Stimulated activated naive CD8-positive, alpha-beta T cell treated with anti-CD3 and anti-CD28 coated beads, Interleukin-15, Interleukin-2, amounts not matched to agents 100 U/mL and 50 U/mL, for 24 hours (primary cell): Measurements from ENCODE around the gene SEC24B.

Experiments
- ATAC-seq: fragments of 150-1000 bp; cut with Tn5 transposase; one replicate; pipeline ENCODE4 v1.10.0; 2021
- DNase-seq: peaks from one replicate; pipeline ENCODE4 v3.0.0; 2021

The SEC24B gene

GRCh38 chr4:109433205-109434006 is at the start of gene SEC24B:
SEC24B (plus strand) TSS chr4:109433815; CDS start chr4:109433870, 55 bp downstream.
- peak; percentile 89 for DNase-seq
- ATAC-seq, result peak; percentile 94

GRCh38 chr4:109383823-109384222 is 49.8 kb upstream of the SEC24B start:
- DNase-seq (no peak), ATAC-seq (no peak)

- DNase-seq, result no peak
- no peak for ATAC-seq
These were observed 48.4 kb upstream of the SEC24B start for GRCh38 chr4:109385260-109385659.

GRCh38 chr4:109389369-109390114 is 44.1 kb upstream of the SEC24B start:
- DNase-seq, result no peak
- ATAC-seq, result no peak

GRCh38 chr4:109390115-109390768 is 43.4 kb upstream of the SEC24B start:
- DNase-seq, result no peak
- ATAC-seq, result no peak

- DNase-seq, result no peak
- no peak for ATAC-seq
These were observed 37.9 kb upstream of the SEC24B start for GRCh38 chr4:109395694-109396093.

- DNase-seq, result no peak
- no peak for ATAC-seq
These were observed 34.7 kb upstream of the SEC24B start for GRCh38 chr4:109398928-109399327.

GRCh38 chr4:109406337-109406931 is 27.2 kb upstream of the SEC24B start:
- ATAC-seq (no peak), DNase-seq (peak; percentile 33)

- ATAC-seq (no peak), DNase-seq (no peak)
These were observed 26.4 kb upstream of the SEC24B start for GRCh38 chr4:109407027-109407737.

- no peak for DNase-seq
- ATAC-seq, result no peak
These were observed 24.9 kb upstream of the SEC24B start for GRCh38 chr4:109408711-109409110.

- DNase-seq (no peak), ATAC-seq (no peak)
These were observed 23.4 kb upstream of the SEC24B start for GRCh38 chr4:109410226-109410625.

GRCh38 chr4:109410776-109411175 is 22.8 kb upstream of the SEC24B start:
- ATAC-seq (no peak), DNase-seq (no peak)

GRCh38 chr4:109411964-109412363 is 21.7 kb upstream of the SEC24B start:
- DNase-seq (no peak), ATAC-seq (peak; percentile 14)

- DNase-seq (no peak), ATAC-seq (no peak)
These were observed 20.8 kb upstream of the SEC24B start for GRCh38 chr4:109412776-109413175.

- DNase-seq (no peak), ATAC-seq (no peak)
These were observed 18.7 kb upstream of the SEC24B start for GRCh38 chr4:109414938-109415337.

GRCh38 chr4:109418588-109418987 is 15.0 kb upstream of the SEC24B start:
- DNase-seq (no peak), ATAC-seq (no peak)

GRCh38 chr4:109419679-109420078 is 13.9 kb upstream of the SEC24B start:
- DNase-seq, result no peak
- no peak for ATAC-seq

GRCh38 chr4:109424093-109424841 is 9.3 kb upstream of the SEC24B start:
- ATAC-seq (peak; percentile 12), DNase-seq (no peak)

GRCh38 chr4:109425405-109425804 is 8.2 kb upstream of the SEC24B start:
- no peak for DNase-seq
- ATAC-seq, result no peak

GRCh38 chr4:109429545-109429944 is 4.1 kb upstream of the SEC24B start:
- no peak for ATAC-seq
- DNase-seq, result no peak

- no peak for DNase-seq
- ATAC-seq, result no peak
These were observed 1.4 kb upstream of the SEC24B start for GRCh38 chr4:109432203-109432602.
